SK-N-SH (cell line): ENCODE measurements around the gene CAPS. TPM values are rescaled to one million over a fixed set of nuclear protein-coding genes. Genes with fewer than 3 reads are reported as not detected.

Experiments used
- CTCF ChIA-PET: fragments of 300-600, 350-600 bp; formaldehyde crosslinking; extraction: SDS; loops from one replicate; lab custom pipeline; 2021; lab: Yijun Ruan, JAX
- POLR2A ChIA-PET: fragments of 350-600 bp; sonication (Branson Sonifier 250); formaldehyde crosslinking; extraction: SDS; loops from one replicate; lab custom pipeline; 2020; ENCODE audit warnings: antibody characterized with exemption, inconsistent platforms; lab: Yijun Ruan, JAX
- DNase-seq: peaks from one replicate; pipeline ENCODE4 v3.0.0; 2012
- H2AFZ ChIP-seq: fragments of 200-600 bp; sonication (generic); 2 replicates; pipeline ENCODE4 v1.8.1; 2016; ENCODE audit warnings: antibody characterized with exemption, mild to moderate bottlenecking, low read depth
- H3F3A ChIP-seq: fragments of 200-600 bp; sonication (generic); replicated peaks from 2 replicates; pipeline ENCODE3; 2016; ENCODE audit warnings: antibody characterized with exemption, mild to moderate bottlenecking; ENCODE audit not compliant: insufficient read depth
- H3K27ac ChIP-seq, 2 experiments: fragments of 200-500 bp in 1 of 2; fragments of 200-600 bp in 1 of 2; sonication (Bioruptor generic) in 1 of 2; sonication (generic), shearing (Covaris generic) in 1 of 2; 2 replicates each; pipeline versions ENCODE4 v1.5.1 to v1.6.1; 2014 to 2016; ENCODE audit warnings: low read depth in 2 of 2, inconsistent platforms in 1 of 2, low read length in 1 of 2, mild to moderate bottlenecking in 1 of 2, mixed read lengths in 1 of 2
- H3K27me3 ChIP-seq: fragments of 200-600 bp; sonication (generic), shearing (Covaris generic); 2 replicates; pipeline ENCODE4 v1.6.1; 2016; ENCODE audit warnings: mixed run types; ENCODE audit not compliant: insufficient read depth
- H3K36me3 ChIP-seq, 2 experiments: fragments of 200-500 bp in 1 of 2; fragments of 200-600 bp in 1 of 2; sonication (Bioruptor generic) in 1 of 2; sonication (generic) in 1 of 2; replicated peaks in 1 of 2; 2 replicates each; pipeline versions ENCODE3 to v1.5.1; 2014 to 2016; ENCODE audit warnings: low read length in 1 of 2, mild to moderate bottlenecking in 1 of 2; ENCODE audit not compliant: insufficient read depth in 2 of 2, control insufficient read depth in 1 of 2
- H3K4me1 ChIP-seq, 2 experiments: fragments of 200-500 bp in 1 of 2; fragments of 200-600 bp in 1 of 2; sonication (Bioruptor generic) in 1 of 2; sonication (generic), shearing (Covaris generic) in 1 of 2; 2 replicates each; pipeline versions ENCODE4 v1.5.1 to v1.6.1; 2014 to 2016; ENCODE audit warnings: low read depth in 1 of 2, low read length in 1 of 2, mixed run types in 1 of 2; ENCODE audit not compliant: insufficient read depth in 2 of 2, control insufficient read depth in 1 of 2
- H3K4me2 ChIP-seq: fragments of 200-600 bp; sonication (generic), shearing (Covaris generic); 2 replicates; pipeline ENCODE4 v1.6.1; 2017; ENCODE audit warnings: mixed run types
- H3K4me3 ChIP-seq, 2 experiments: fragments of 200-500 bp in 1 of 2; fragments of 200-600 bp in 1 of 2; sonication (Bioruptor generic) in 1 of 2; sonication (generic), shearing (Covaris generic) in 1 of 2; 2 replicates each; pipeline versions ENCODE4 v1.5.1 to v1.8.1; 2014 to 2016; ENCODE audit warnings: low read depth in 2 of 2, inconsistent platforms in 1 of 2, low read length in 1 of 2, mild to moderate bottlenecking in 1 of 2, mixed read lengths in 1 of 2, moderate library complexity in 1 of 2
- H3K79me2 ChIP-seq: fragments of 200-600 bp; sonication (generic); 2 replicates; pipeline ENCODE4 v1.8.1; 2017; ENCODE audit warnings: mild to moderate bottlenecking; ENCODE audit not compliant: insufficient read depth
- H3K9ac ChIP-seq: fragments of 200-600 bp; sonication (generic); 2 replicates; pipeline ENCODE4 v1.6.1; 2017; ENCODE audit warnings: mixed run types
- H3K9me2 ChIP-seq: fragments of 200-600 bp; sonication (generic); 2 replicates; pipeline ENCODE4 v1.6.1; 2017; ENCODE audit warnings: mixed run types
- H3K9me3 ChIP-seq: fragments of 200-600 bp; sonication (generic); 2 replicates; pipeline ENCODE4 v1.6.1; 2017; ENCODE audit warnings: mixed run types, mild to moderate bottlenecking, moderate library complexity
- H4K20me1 ChIP-seq: fragments of 200-600 bp; sonication (generic); 2 replicates; pipeline ENCODE4 v1.6.1; 2017; ENCODE audit warnings: mild to moderate bottlenecking, mixed run types; ENCODE audit not compliant: insufficient read depth
- EZH2phosphoT487 ChIP-seq: fragments of 200-600 bp; sonication (generic); IDR thresholded peaks from 2 replicates; pipeline ENCODE4 v1.6.1; 2017; ENCODE audit warnings: low read depth, mixed run types, mild to moderate bottlenecking, antibody characterized with exemption, moderate library complexity, borderline replicate concordance
- FOSL2 ChIP-seq: IDR thresholded peaks from 2 replicates; pipeline ENCODE4 v1.4.0; 2012; ENCODE audit warnings: low read depth, mild to moderate bottlenecking, moderate library complexity, borderline replicate concordance
- FOXM1 ChIP-seq: IDR thresholded peaks from 2 replicates; pipeline ENCODE4 v1.4.0; 2012; ENCODE audit warnings: low read depth, mild to moderate bottlenecking
- GATA2 ChIP-seq: sonication (generic); formaldehyde crosslinking; IDR thresholded peaks from 2 replicates; pipeline ENCODE4 v1.5.0; 2020; ENCODE audit warnings: mild to moderate bottlenecking, missing genetic modification reagents
- JUND ChIP-seq: IDR thresholded peaks from 2 replicates; pipeline ENCODE4 v1.4.0; 2012
- MEF2A ChIP-seq: IDR thresholded peaks from 2 replicates; pipeline ENCODE4 v1.4.0; 2012; ENCODE audit warnings: low read depth, borderline replicate concordance
- MXI1 ChIP-seq: IDR thresholded peaks from 2 replicates; pipeline ENCODE4 v1.6.1; 2012; ENCODE audit warnings: mild to moderate bottlenecking, low read depth, low read length, improper control_type of control experiment
- NFIC ChIP-seq: IDR thresholded peaks from 2 replicates; pipeline ENCODE4 v1.4.0; 2012; ENCODE audit warnings: borderline replicate concordance
- POLR2AphosphoS5 ChIP-seq: IDR thresholded peaks from 2 replicates; pipeline ENCODE4 v1.6.1; 2012; ENCODE audit warnings: low read depth, low read length
- RXRA ChIP-seq: IDR thresholded peaks from 2 replicates; pipeline ENCODE4 v1.4.0; 2012; ENCODE audit warnings: low read depth, mild to moderate bottlenecking, borderline replicate concordance
- SMC3 ChIP-seq: IDR thresholded peaks from 2 replicates; pipeline ENCODE4 v1.6.1; 2012; ENCODE audit warnings: low read depth, low read length, improper control_type of control experiment
- TAF1 ChIP-seq: IDR thresholded peaks from 2 replicates; pipeline ENCODE4 v1.6.1; 2012; ENCODE audit warnings: low read depth, mild to moderate bottlenecking, low read length, moderate library complexity, borderline replicate concordance
- TEAD4 ChIP-seq: IDR thresholded peaks from 2 replicates; pipeline ENCODE4 v1.4.0; 2012; ENCODE audit warnings: mild to moderate bottlenecking, borderline replicate concordance; ENCODE audit not compliant: insufficient read depth
- YY1 ChIP-seq: IDR thresholded peaks from 2 replicates; pipeline ENCODE4 v1.4.0; 2012; ENCODE audit warnings: low read depth, mild to moderate bottlenecking
- WGBS: methylation state at CpG from one replicate; pipeline ENCODE4 v1.1.6; 2017; ENCODE audit warnings: low lambda C conversion rate; 5-methylcytosine and 5-hydroxymethylcytosine counted together
- polyA plus RNA-seq, 3 experiments: library from polyadenylated mRNA; depleted of rRNA; stranded (reverse); fragments of >200 nt; gene quantifications; 2 replicates each; pipeline ENCODE4 v1.2.3, GENCODE V29; 2012
- TF ChIP-seq, protein P1 (sequence below): IDR thresholded peaks from 2 replicates; pipeline ENCODE4 v1.4.0; 2012; ENCODE audit warnings: low read depth
- TF ChIP-seq, protein P2 (sequence below): IDR thresholded peaks from 2 replicates; pipeline ENCODE4 v1.4.0; 2012; ENCODE audit warnings: low read depth, borderline replicate concordance
- TF ChIP-seq, protein P3 (sequence below): fragments of 150-350 bp; IDR thresholded peaks from 2 replicates; pipeline ENCODE4 v1.6.1; 2017; ENCODE audit warnings: antibody characterized with exemption, low read length, low read depth, borderline replicate concordance
- TF ChIP-seq, protein P4 (sequence below): IDR thresholded peaks from 2 replicates; pipeline ENCODE4 v1.6.1; 2012; ENCODE audit warnings: mild to moderate bottlenecking, low read depth, low read length, moderate library complexity
- TF ChIP-seq, protein P5 (sequence below): IDR thresholded peaks from 2 replicates; pipeline ENCODE4 v1.4.0; 2012; ENCODE audit warnings: low read depth, borderline replicate concordance
- TF ChIP-seq, protein P6 (sequence below): fragments of 150-350 bp; IDR thresholded peaks from 2 replicates; pipeline ENCODE4 v1.6.1; 2016; ENCODE audit warnings: mild to moderate bottlenecking, low read depth, low read length

The CAPS gene
- polyA plus RNA-seq, 1 of the 3 experiments (the other 2 are of a cell fraction) = 13.4 TPM

DNA sequence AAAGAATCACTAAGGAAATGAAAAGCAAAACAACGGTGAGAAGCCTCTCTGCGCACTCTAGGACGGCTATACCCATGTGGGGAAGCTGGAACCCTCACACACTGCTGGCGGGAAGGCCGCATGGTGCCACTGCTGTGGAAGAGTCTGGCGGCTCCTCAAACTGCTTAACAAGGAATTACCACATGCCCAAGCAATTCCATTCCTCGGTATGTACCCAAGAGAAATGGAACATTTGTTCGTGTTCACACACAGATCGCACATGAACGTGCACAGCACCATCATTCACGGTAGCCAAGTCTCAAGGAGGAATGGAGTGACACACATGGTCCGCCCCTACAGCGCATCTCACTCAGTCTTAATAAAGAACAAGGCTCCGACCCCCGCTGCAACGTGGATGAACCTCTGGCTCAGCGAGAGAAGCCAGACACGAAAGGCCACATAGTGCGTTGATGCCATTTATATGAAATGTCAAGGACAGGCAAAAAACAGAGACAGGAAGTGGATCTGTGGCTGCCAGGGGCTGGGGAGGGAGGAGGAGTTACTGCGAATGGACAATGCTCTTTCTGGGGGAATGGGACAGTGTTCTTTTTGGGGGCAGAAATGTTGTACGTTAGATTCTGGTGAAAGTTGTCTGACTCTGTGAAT lies 7.6 kb downstream of the CAPS start:
- ChIA-PET POLR2A (no interaction called here), CTCF (interaction anchor here (0.8 to 2.0 kb wide), 4 partner anchors 10 to 118 kb away, joined by 3 to 7 read pairs (median 4); no protein-coding TSS in a partner anchor)
- Histone ChIP-seq H3K4me3 (no peak overlapping the region), H3K9ac (no peak overlapping the region), H3K79me2 (no peaks in the 10 kb centered on the region), H4K20me1 (no peaks in the 10 kb centered on the region), H3K9me2 (no peaks in the 10 kb centered on the region), H3K4me2 (no peak overlapping the region), H2AFZ (no peak overlapping the region), H3K4me1 (peaks cover 0 to 11% of the 10 kb centered on the region in 2 experiments; a peak in 1 of 4 replicates), H3K9me3 (no peaks in the 10 kb centered on the region), H3F3A (no peaks in the 10 kb centered on the region), H3K27ac (no peak overlapping the region), H3K36me3 (peaks cover 12 to 76% of the 10 kb centered on the region in 2 experiments), H3K27me3 (no peaks in the 10 kb centered on the region)
- no peak for TF ChIP-seq MXI1
- TF ChIP-seq MEF2A = no peak
- TF ChIP-seq POLR2AphosphoS5 = no peak
- TF ChIP-seq, protein P1, sequence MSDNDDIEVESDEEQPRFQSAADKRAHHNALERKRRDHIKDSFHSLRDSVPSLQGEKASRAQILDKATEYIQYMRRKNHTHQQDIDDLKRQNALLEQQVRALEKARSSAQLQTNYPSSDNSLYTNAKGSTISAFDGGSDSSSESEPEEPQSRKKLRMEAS = no peak
- no peak for TF ChIP-seq GATA2 (CRISPR knock-in tag)
- TF ChIP-seq, protein P2, sequence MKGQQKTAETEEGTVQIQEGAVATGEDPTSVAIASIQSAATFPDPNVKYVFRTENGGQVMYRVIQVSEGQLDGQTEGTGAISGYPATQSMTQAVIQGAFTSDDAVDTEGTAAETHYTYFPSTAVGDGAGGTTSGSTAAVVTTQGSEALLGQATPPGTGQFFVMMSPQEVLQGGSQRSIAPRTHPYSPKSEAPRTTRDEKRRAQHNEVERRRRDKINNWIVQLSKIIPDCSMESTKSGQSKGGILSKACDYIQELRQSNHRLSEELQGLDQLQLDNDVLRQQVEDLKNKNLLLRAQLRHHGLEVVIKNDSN = no peak
- TF ChIP-seq, protein P3, sequence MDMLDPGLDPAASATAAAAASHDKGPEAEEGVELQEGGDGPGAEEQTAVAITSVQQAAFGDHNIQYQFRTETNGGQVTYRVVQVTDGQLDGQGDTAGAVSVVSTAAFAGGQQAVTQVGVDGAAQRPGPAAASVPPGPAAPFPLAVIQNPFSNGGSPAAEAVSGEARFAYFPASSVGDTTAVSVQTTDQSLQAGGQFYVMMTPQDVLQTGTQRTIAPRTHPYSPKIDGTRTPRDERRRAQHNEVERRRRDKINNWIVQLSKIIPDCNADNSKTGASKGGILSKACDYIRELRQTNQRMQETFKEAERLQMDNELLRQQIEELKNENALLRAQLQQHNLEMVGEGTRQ = no peak
- no peak for TF ChIP-seq FOXM1
- TF ChIP-seq, protein P4, sequence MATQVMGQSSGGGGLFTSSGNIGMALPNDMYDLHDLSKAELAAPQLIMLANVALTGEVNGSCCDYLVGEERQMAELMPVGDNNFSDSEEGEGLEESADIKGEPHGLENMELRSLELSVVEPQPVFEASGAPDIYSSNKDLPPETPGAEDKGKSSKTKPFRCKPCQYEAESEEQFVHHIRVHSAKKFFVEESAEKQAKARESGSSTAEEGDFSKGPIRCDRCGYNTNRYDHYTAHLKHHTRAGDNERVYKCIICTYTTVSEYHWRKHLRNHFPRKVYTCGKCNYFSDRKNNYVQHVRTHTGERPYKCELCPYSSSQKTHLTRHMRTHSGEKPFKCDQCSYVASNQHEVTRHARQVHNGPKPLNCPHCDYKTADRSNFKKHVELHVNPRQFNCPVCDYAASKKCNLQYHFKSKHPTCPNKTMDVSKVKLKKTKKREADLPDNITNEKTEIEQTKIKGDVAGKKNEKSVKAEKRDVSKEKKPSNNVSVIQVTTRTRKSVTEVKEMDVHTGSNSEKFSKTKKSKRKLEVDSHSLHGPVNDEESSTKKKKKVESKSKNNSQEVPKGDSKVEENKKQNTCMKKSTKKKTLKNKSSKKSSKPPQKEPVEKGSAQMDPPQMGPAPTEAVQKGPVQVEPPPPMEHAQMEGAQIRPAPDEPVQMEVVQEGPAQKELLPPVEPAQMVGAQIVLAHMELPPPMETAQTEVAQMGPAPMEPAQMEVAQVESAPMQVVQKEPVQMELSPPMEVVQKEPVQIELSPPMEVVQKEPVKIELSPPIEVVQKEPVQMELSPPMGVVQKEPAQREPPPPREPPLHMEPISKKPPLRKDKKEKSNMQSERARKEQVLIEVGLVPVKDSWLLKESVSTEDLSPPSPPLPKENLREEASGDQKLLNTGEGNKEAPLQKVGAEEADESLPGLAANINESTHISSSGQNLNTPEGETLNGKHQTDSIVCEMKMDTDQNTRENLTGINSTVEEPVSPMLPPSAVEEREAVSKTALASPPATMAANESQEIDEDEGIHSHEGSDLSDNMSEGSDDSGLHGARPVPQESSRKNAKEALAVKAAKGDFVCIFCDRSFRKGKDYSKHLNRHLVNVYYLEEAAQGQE = no peak
- TF ChIP-seq, protein P5, sequence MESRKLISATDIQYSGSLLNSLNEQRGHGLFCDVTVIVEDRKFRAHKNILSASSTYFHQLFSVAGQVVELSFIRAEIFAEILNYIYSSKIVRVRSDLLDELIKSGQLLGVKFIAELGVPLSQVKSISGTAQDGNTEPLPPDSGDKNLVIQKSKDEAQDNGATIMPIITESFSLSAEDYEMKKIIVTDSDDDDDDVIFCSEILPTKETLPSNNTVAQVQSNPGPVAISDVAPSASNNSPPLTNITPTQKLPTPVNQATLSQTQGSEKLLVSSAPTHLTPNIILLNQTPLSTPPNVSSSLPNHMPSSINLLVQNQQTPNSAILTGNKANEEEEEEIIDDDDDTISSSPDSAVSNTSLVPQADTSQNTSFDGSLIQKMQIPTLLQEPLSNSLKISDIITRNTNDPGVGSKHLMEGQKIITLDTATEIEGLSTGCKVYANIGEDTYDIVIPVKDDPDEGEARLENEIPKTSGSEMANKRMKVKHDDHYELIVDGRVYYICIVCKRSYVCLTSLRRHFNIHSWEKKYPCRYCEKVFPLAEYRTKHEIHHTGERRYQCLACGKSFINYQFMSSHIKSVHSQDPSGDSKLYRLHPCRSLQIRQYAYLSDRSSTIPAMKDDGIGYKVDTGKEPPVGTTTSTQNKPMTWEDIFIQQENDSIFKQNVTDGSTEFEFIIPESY = no peak
- TF ChIP-seq TEAD4 = no peak
- no peak for TF ChIP-seq RXRA
- TF ChIP-seq EZH2phosphoT487 = no peak
- no peak for TF ChIP-seq YY1
- TF ChIP-seq, protein P6, sequence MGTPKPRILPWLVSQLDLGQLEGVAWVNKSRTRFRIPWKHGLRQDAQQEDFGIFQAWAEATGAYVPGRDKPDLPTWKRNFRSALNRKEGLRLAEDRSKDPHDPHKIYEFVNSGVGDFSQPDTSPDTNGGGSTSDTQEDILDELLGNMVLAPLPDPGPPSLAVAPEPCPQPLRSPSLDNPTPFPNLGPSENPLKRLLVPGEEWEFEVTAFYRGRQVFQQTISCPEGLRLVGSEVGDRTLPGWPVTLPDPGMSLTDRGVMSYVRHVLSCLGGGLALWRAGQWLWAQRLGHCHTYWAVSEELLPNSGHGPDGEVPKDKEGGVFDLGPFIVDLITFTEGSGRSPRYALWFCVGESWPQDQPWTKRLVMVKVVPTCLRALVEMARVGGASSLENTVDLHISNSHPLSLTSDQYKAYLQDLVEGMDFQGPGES = no peak
- TF ChIP-seq SMC3 = no peak
- no peak for TF ChIP-seq JUND
- no peak for TF ChIP-seq NFIC
- TF ChIP-seq TAF1 = no peak
- TF ChIP-seq FOSL2 = no peak
- DNase-seq = no peak
- 98% methylated on average over 20 of the region's 21 CpGs for WGBS
